RWPE1 (cell line): ENCODE measurements around the gene PCED1B.
"Not testable (repeated sequence)": the region's sequence is repeated elsewhere in the genome, so short reads cannot be mapped to it uniquely, and the experiment has no call there.

ENCODE experiments used
- CTCF ChIA-PET: fragments of 350-600 bp; sonication (Branson Sonifier 250); formaldehyde crosslinking; extraction: SDS; loops from one replicate; lab custom pipeline; 2021; lab: Yijun Ruan, JAX
- POLR2A ChIA-PET: fragments of 400-600 bp; formaldehyde crosslinking; extraction: SDS; loops from one replicate; lab custom pipeline; 2020; ENCODE audit warnings: antibody characterized with exemption; ENCODE audit not compliant: low non-redundant PET; lab: Yijun Ruan, JAX
- DNase-seq: peaks from one replicate; pipeline ENCODE4 v3.0.0; 2012; ENCODE audit warnings: low spot score
- H3K27ac ChIP-seq: fragments of 450-650 bp; 2 replicates; pipeline ENCODE4 v1.5.1; 2017
- CTCF ChIP-seq: fragments of 450-650 bp; conservative IDR thresholded peaks from 2 replicates; pipeline ENCODE4 v1.5.1; 2017; ENCODE audit warnings: low read depth, mild to moderate bottlenecking

Gene PCED1B

GRCh38 chr12:47190905-47191304, 111.5 kb downstream of the PCED1B start:
- ChIA-PET POLR2A (no interaction called here), CTCF (no interaction called here)
- no peak for DNase-seq
- no peak overlapping the region for H3K27ac ChIP-seq
- no peak for TF ChIP-seq CTCF

GRCh38 chr12:47192051-47192450, 112.6 kb downstream of the PCED1B start:
- DNase-seq = no peak
- POLR2A ChIA-PET = no interaction called here
- no peak overlapping the region for H3K27ac ChIP-seq
- CTCF ChIA-PET = interaction anchor here (0.6 kb wide), 1 partner anchor 50 kb away, joined by 3 read pairs; no protein-coding TSS in a partner anchor
- TF ChIP-seq CTCF = no peak

GRCh38 chr12:47193066-47193465, 113.6 kb downstream of the PCED1B start:
- no peak for DNase-seq
- H3K27ac ChIP-seq = no peak overlapping the region
- no peak for TF ChIP-seq CTCF
- ChIA-PET CTCF (interaction anchor here (0.6 kb wide), 1 partner anchor 37 kb away, joined by 5 read pairs; no protein-coding TSS in a partner anchor), POLR2A (no interaction called here)

- ChIA-PET CTCF (no interaction called here), POLR2A (no interaction called here)
- TF ChIP-seq CTCF = no peak
- no peak overlapping the region for H3K27ac ChIP-seq
- DNase-seq = no peak
Observed at GRCh38 chr12:47194501-47194900, 115.1 kb downstream of the PCED1B start.

GRCh38 chr12:47200446-47200845, 121.0 kb downstream of the PCED1B start:
- POLR2A ChIA-PET = no interaction called here
- no peak overlapping the region for H3K27ac ChIP-seq
- CTCF ChIA-PET = no interaction called here
- no peak for TF ChIP-seq CTCF
- no peak for DNase-seq

- H3K27ac ChIP-seq, DNase-seq, CTCF ChIA-PET, POLR2A ChIA-PET: not testable (repeated sequence)
Observed at GRCh38 chr12:47201190-47201589, 121.8 kb downstream of the PCED1B start.

GRCh38 chr12:47202176-47202575, 122.8 kb downstream of the PCED1B start:
- H3K27ac ChIP-seq = no peak overlapping the region
- no peak for TF ChIP-seq CTCF
- POLR2A ChIA-PET = no interaction called here
- no peak for DNase-seq
- CTCF ChIA-PET = interaction anchor here (0.7 kb wide), 1 partner anchor 131 kb away, joined by 3 read pairs; no protein-coding TSS in a partner anchor
